Parathyroid adenoma (tissue), 2 donors: ENCODE data around the gene TMEM131.
A peak's percentile ranks its signal among the peaks of the same experiment; 100 is the strongest.
"Not testable (repeated sequence)": the region's sequence is repeated elsewhere in the genome, so short reads cannot be mapped to it uniquely, and the experiment has no call there.

Experiments
- H2AFZ ChIP-seq: fragments of 300-600 bp; sonication (generic); one replicate; pipeline ENCODE4 v1.7.0; 2017; ENCODE audit warnings: antibody characterized with exemption, mild to moderate bottlenecking
- H3K27ac ChIP-seq: fragments of 300-600 bp; sonication (generic); one replicate; pipeline ENCODE4 v1.7.0; 2017
- H3K27me3 ChIP-seq: fragments of 300-600 bp; sonication (generic); one replicate; pipeline ENCODE4 v1.7.0; 2017; ENCODE audit warnings: low read length; ENCODE audit not compliant: control insufficient read depth, insufficient read depth
- H3K36me3 ChIP-seq: fragments of 300-600 bp; sonication (generic); one replicate; pipeline ENCODE4 v1.7.0; 2017; ENCODE audit warnings: low read length; ENCODE audit not compliant: control insufficient read depth, insufficient read depth
- H3K4me1 ChIP-seq: fragments of 300-600 bp; sonication (generic); one replicate; pipeline ENCODE4 v1.7.0; 2017; ENCODE audit warnings: control low read depth
- H3K4me2 ChIP-seq: fragments of 300-600 bp; sonication (generic); one replicate; pipeline ENCODE4 v1.7.0; 2017; ENCODE audit warnings: low read length
- H3K4me3 ChIP-seq: fragments of 300-600 bp; sonication (generic); one replicate; pipeline ENCODE4 v1.7.0; 2017; ENCODE audit warnings: low read depth, low read length
- H3K79me2 ChIP-seq: fragments of 300-600 bp; sonication (generic); one replicate; pipeline ENCODE4 v1.7.0; 2017; ENCODE audit warnings: control low read depth
- H3K9ac ChIP-seq: fragments of 300-600 bp; sonication (generic); one replicate; pipeline ENCODE4 v1.7.0; 2017; ENCODE audit warnings: mild to moderate bottlenecking
- H3K9me3 ChIP-seq: fragments of 300-600 bp; sonication (generic); one replicate; pipeline ENCODE4 v1.7.0; 2017; ENCODE audit warnings: low read length; ENCODE audit not compliant: control insufficient read depth
- TF ChIP-seq, protein P1 (sequence below): fragments of 300-600 bp; sonication (generic); IDR thresholded peaks from one replicate; pipeline ENCODE4 v1.7.0; 2017; ENCODE audit warnings: antibody characterized with exemption, mild to moderate bottlenecking
- donor health status: primary hyperparathyroidism.

TMEM131 gene

DNA sequence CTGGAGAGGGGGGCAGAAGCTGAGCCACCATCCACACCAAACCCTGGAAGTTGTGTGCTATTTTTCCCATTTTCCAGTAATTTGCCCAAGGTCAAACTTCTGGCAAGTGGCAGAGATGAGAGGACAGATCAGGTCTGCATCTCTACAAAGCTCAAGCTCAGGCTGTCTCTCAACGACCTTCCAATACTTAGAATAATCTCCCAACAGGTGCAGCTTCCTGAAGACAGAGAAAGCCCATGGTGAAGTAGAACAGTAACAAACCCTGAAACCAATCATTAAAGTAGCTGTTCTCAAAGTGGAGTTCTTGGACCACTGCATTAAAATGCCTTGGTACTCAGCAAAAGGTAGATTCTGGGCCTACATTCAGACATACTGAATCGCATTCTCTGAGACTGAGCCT, 37.6 kb downstream of the TMEM131 start:
- no peak overlapping the region for H2AFZ ChIP-seq
- no peak overlapping the region for H3K9ac ChIP-seq
- no peaks in the 10 kb centered on the region for H3K36me3 ChIP-seq
- H3K27ac ChIP-seq = peak overlapping the region; percentile 51
- no peaks in the 10 kb centered on the region for H3K9me3 ChIP-seq
- H3K4me3 ChIP-seq = no peak overlapping the region
- TF ChIP-seq, protein P1, sequence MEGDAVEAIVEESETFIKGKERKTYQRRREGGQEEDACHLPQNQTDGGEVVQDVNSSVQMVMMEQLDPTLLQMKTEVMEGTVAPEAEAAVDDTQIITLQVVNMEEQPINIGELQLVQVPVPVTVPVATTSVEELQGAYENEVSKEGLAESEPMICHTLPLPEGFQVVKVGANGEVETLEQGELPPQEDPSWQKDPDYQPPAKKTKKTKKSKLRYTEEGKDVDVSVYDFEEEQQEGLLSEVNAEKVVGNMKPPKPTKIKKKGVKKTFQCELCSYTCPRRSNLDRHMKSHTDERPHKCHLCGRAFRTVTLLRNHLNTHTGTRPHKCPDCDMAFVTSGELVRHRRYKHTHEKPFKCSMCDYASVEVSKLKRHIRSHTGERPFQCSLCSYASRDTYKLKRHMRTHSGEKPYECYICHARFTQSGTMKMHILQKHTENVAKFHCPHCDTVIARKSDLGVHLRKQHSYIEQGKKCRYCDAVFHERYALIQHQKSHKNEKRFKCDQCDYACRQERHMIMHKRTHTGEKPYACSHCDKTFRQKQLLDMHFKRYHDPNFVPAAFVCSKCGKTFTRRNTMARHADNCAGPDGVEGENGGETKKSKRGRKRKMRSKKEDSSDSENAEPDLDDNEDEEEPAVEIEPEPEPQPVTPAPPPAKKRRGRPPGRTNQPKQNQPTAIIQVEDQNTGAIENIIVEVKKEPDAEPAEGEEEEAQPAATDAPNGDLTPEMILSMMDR = no peak
- H3K79me2 ChIP-seq = peaks cover 34% of the 10 kb centered on the region
- H3K4me2 ChIP-seq = no peak overlapping the region
- no peaks in the 10 kb centered on the region for H3K27me3 ChIP-seq
- H3K4me1 ChIP-seq = peaks cover 13% of the 10 kb centered on the region

DNA sequence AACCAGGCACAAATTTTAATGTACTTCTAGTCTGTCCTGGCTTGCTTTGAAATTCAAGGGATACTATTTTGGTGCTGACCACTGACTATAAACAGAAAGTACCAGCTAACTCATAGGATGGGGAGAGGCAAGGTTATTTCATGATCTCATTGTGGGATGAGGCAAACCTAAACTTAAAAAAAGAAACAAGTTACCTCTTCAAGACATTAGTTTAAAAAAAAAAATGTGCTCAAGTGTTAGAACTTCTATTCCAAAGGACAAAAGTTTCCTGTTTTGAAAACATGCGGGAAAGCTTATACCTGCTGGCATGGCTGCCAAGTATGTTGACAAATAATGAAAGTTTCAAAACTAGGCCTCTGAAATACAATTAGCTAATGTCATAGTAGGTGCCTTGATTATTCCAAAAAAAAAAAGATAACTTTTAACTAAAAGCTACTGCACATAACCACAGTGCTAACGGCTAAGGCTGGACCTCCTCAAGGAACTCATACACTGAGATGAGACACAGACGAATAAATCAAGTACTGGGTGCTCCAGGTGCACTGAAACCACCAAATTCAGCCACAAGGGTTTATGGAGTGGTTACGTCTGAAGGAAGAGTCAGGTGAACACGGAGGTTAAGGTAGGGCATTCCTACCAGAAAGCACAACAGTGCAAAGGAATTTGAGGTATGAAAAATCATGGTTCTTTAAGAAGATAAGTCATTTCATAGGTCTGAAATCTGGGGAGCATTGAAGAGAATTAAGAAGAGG, 38.1 kb downstream of the TMEM131 start:
- no peak overlapping the region for H3K4me3 ChIP-seq
- TF ChIP-seq, protein P1 = no peak
- H3K27ac ChIP-seq = peak overlapping the region; percentile 51

DNA sequence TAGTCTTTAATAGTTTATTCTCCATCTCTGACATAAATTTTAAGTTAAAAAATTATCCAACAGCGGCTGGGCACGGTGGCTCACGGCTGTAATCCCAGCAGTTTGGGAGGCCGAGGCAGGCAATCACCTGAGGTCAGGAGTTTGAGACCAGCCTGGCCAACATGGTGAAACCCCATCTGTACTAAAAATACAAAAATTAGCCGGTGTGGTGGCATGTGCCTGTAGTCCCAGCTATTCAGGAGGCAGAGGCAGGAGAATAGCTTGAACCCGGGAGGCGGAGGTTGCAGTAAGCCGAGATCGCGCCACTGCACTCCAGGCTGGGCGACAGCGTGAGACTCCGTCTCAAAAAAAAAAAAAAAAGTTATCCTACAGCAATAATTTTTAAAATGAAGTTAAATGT, 39.0 kb downstream of the TMEM131 start:
- H3K4me2 ChIP-seq, H2AFZ ChIP-seq, H3K4me3 ChIP-seq, H3K27me3 ChIP-seq, H3K27ac ChIP-seq, H3K9me3 ChIP-seq, H3K36me3 ChIP-seq, H3K9ac ChIP-seq: not testable (repeated sequence)
- Histone ChIP-seq H3K4me1 (peaks cover 13% of the 10 kb centered on the region), H3K79me2 (peaks cover 45% of the 10 kb centered on the region)

More for the DNA sequence above, 38.1 kb downstream of the TMEM131 start:
- H3K9ac ChIP-seq = no peak overlapping the region
- H3K4me1 ChIP-seq = peaks cover 13% of the 10 kb centered on the region
- no peaks in the 10 kb centered on the region for H3K36me3 ChIP-seq
- H3K4me2 ChIP-seq = no peak overlapping the region
- H3K9me3 ChIP-seq = no peaks in the 10 kb centered on the region
- no peak overlapping the region for H2AFZ ChIP-seq
- H3K27me3 ChIP-seq = no peaks in the 10 kb centered on the region
- H3K79me2 ChIP-seq = peaks cover 40% of the 10 kb centered on the region

DNA sequence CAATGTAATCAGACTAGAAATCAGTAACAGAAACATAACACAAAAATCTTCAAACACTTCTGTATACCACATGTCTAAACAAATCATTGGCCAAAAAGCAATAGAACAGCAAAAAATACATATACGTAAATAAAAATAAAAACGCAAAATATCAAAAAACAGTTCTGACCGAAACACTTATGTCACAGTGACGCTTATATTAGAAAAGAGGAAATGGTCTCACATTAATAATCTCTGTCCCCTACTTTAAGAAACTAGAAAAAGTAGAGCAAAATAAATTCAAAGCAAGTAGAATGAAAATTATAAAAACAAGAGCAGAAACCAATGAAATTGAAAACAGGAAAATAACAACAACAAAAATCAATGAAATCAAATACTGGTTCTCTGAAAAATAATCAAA, 41.9 kb downstream of the TMEM131 start:
- Histone ChIP-seq H3K36me3 (no peaks in the 10 kb centered on the region), H3K27me3 (no peaks in the 10 kb centered on the region), H3K9me3 (no peaks in the 10 kb centered on the region), H3K4me3 (no peak overlapping the region), H3K9ac (no peak overlapping the region), H3K79me2 (peaks cover 49% of the 10 kb centered on the region), H3K27ac (no peak overlapping the region), H3K4me2 (no peak overlapping the region), H3K4me1 (peaks cover 19% of the 10 kb centered on the region), H2AFZ (no peak overlapping the region)
- TF ChIP-seq, protein P1 = no peak

DNA sequence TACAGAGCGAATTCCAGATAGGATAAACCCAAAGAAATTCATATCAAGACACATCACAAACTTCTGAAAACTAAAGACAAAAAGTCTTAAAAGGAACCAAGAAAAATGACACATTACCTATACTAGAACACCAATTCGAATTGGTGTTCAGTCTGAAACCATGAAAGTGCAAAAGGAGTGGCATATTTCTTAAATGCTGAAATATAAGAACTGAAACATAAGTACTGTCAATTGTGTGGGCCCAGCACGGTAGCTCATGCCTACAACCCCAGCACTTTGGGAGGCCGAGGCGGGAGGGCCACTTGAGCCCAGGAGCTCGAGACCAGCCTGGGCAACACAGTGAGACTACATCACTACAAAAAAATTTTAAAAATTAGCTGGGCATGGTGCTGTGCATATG, 43.4 kb downstream of the TMEM131 start:
- Histone ChIP-seq H3K4me3 (no peak overlapping the region), H3K9me3 (no peaks in the 10 kb centered on the region), H3K27ac (no peak overlapping the region), H3K27me3 (no peaks in the 10 kb centered on the region), H3K79me2 (peaks cover 48% of the 10 kb centered on the region), H3K9ac (no peak overlapping the region), H3K4me2 (no peak overlapping the region), H2AFZ (no peak overlapping the region), H3K4me1 (peaks cover 6% of the 10 kb centered on the region), H3K36me3 (no peaks in the 10 kb centered on the region)
- TF ChIP-seq, protein P1 = no peak
